ENCODE data around the gene PRDM12.

The PRDM12 gene

GRCh38 chr9:130626249-130626996 lies 38.0 kb upstream of the PRDM12 start:
- ATAC-seq = no peak
- TF ChIP-seq OSR1 (CRISPR knock-in tag; IDR thresholded peaks at IDR 0.05) (no peak), ESRRG (CRISPR knock-in tag; IDR thresholded peaks at IDR 0.05) (no peak), ZFP3 (CRISPR knock-in tag; IDR thresholded peaks at IDR 0.05) (no peak), ZC3H10 (CRISPR knock-in tag; IDR thresholded peaks at IDR 0.05) (no peak), ZFP30 (CRISPR knock-in tag; IDR thresholded peaks at IDR 0.05) (no peak), TOX (CRISPR knock-in tag; IDR thresholded peaks at IDR 0.05; ENCODE audit: borderline replicate concordance) (no peak), CSRNP3 (CRISPR knock-in tag; IDR thresholded peaks at IDR 0.05) (no peak), RARB (CRISPR knock-in tag; IDR thresholded peaks at IDR 0.05) (no peak), CREB5 (CRISPR knock-in tag; IDR thresholded peaks at IDR 0.05; ENCODE audit: low read depth) (no peak), ARNTL (CRISPR knock-in tag; IDR thresholded peaks at IDR 0.05; ENCODE audit: borderline replicate concordance, low read depth) (no peak), BACH2 (CRISPR knock-in tag; IDR thresholded peaks at IDR 0.05; ENCODE audit: borderline replicate concordance) (no peak), PPARA (CRISPR knock-in tag; IDR thresholded peaks at IDR 0.05; ENCODE audit: borderline replicate concordance) (no peak)

GRCh38 chr9:130627051-130627450 lies 37.3 kb upstream of the PRDM12 start:
- TF ChIP-seq ZNF565 (CRISPR knock-in tag; conservative IDR thresholded peaks at IDR 0.05; ENCODE audit: low read depth) (no peak), CREB5 (CRISPR knock-in tag; IDR thresholded peaks at IDR 0.05; ENCODE audit: low read depth) (no peak), RARB (CRISPR knock-in tag; IDR thresholded peaks at IDR 0.05) (no peak), TCF4 (CRISPR knock-in tag; IDR thresholded peaks at IDR 0.05; ENCODE audit: borderline replicate concordance) (no peak), CSRNP3 (CRISPR knock-in tag; IDR thresholded peaks at IDR 0.05) (no peak), TOX (CRISPR knock-in tag; IDR thresholded peaks at IDR 0.05; ENCODE audit: borderline replicate concordance) (no peak), POU6F1 (CRISPR knock-in tag; IDR thresholded peaks at IDR 0.05; ENCODE audit: borderline replicate concordance, low read depth) (no peak), ZNF70 (CRISPR knock-in tag; IDR thresholded peaks at IDR 0.05) (no peak), PATZ1 (CRISPR knock-in tag; IDR thresholded peaks at IDR 0.05; ENCODE audit: borderline replicate concordance) (no peak), GLIS3 (CRISPR knock-in tag; IDR thresholded peaks at IDR 0.05) (no peak), ESRRG (CRISPR knock-in tag; IDR thresholded peaks at IDR 0.05) (no peak)
- ATAC-seq = no peak

Measured in SK-N-SH treated with all-trans-retinoic acid at 6 μM for 48 hours (cell line).